SK-N-SH (cell line): ENCODE measurements around the gene SAMD14. TPM values are rescaled to one million over a fixed set of nuclear protein-coding genes. Genes with fewer than 3 reads are reported as not detected.

Experiments
- CTCF ChIA-PET: fragments of 300-600, 350-600 bp; formaldehyde crosslinking; extraction: SDS; loops from one replicate; lab custom pipeline; 2021; lab: Yijun Ruan, JAX
- POLR2A ChIA-PET: fragments of 350-600 bp; sonication (Branson Sonifier 250); formaldehyde crosslinking; extraction: SDS; loops from one replicate; lab custom pipeline; 2020; ENCODE audit warnings: antibody characterized with exemption, inconsistent platforms; lab: Yijun Ruan, JAX
- DNase-seq: peaks from one replicate; pipeline ENCODE4 v3.0.0; 2012
- H2AFZ ChIP-seq: fragments of 200-600 bp; sonication (generic); 2 replicates; pipeline ENCODE4 v1.8.1; 2016; ENCODE audit warnings: antibody characterized with exemption, mild to moderate bottlenecking, low read depth
- H3F3A ChIP-seq: fragments of 200-600 bp; sonication (generic); replicated peaks from 2 replicates; pipeline ENCODE3; 2016; ENCODE audit warnings: antibody characterized with exemption, mild to moderate bottlenecking; ENCODE audit not compliant: insufficient read depth
- H3K27ac ChIP-seq, 2 experiments: fragments of 200-500 bp in 1 of 2; fragments of 200-600 bp in 1 of 2; sonication (Bioruptor generic) in 1 of 2; sonication (generic), shearing (Covaris generic) in 1 of 2; 2 replicates each; pipeline versions ENCODE4 v1.5.1 to v1.6.1; 2014 to 2016; ENCODE audit warnings: low read depth in 2 of 2, inconsistent platforms in 1 of 2, low read length in 1 of 2, mild to moderate bottlenecking in 1 of 2, mixed read lengths in 1 of 2
- H3K27me3 ChIP-seq: fragments of 200-600 bp; sonication (generic), shearing (Covaris generic); 2 replicates; pipeline ENCODE4 v1.6.1; 2016; ENCODE audit warnings: mixed run types; ENCODE audit not compliant: insufficient read depth
- H3K36me3 ChIP-seq, 2 experiments: fragments of 200-500 bp in 1 of 2; fragments of 200-600 bp in 1 of 2; sonication (Bioruptor generic) in 1 of 2; sonication (generic) in 1 of 2; replicated peaks in 1 of 2; 2 replicates each; pipeline versions ENCODE3 to v1.5.1; 2014 to 2016; ENCODE audit warnings: low read length in 1 of 2, mild to moderate bottlenecking in 1 of 2; ENCODE audit not compliant: insufficient read depth in 2 of 2, control insufficient read depth in 1 of 2
- H3K4me1 ChIP-seq, 2 experiments: fragments of 200-500 bp in 1 of 2; fragments of 200-600 bp in 1 of 2; sonication (Bioruptor generic) in 1 of 2; sonication (generic), shearing (Covaris generic) in 1 of 2; 2 replicates each; pipeline versions ENCODE4 v1.5.1 to v1.6.1; 2014 to 2016; ENCODE audit warnings: low read depth in 1 of 2, low read length in 1 of 2, mixed run types in 1 of 2; ENCODE audit not compliant: insufficient read depth in 2 of 2, control insufficient read depth in 1 of 2
- H3K4me2 ChIP-seq: fragments of 200-600 bp; sonication (generic), shearing (Covaris generic); 2 replicates; pipeline ENCODE4 v1.6.1; 2017; ENCODE audit warnings: mixed run types
- H3K4me3 ChIP-seq, 2 experiments: fragments of 200-500 bp in 1 of 2; fragments of 200-600 bp in 1 of 2; sonication (Bioruptor generic) in 1 of 2; sonication (generic), shearing (Covaris generic) in 1 of 2; 2 replicates each; pipeline versions ENCODE4 v1.5.1 to v1.8.1; 2014 to 2016; ENCODE audit warnings: low read depth in 2 of 2, inconsistent platforms in 1 of 2, low read length in 1 of 2, mild to moderate bottlenecking in 1 of 2, mixed read lengths in 1 of 2, moderate library complexity in 1 of 2
- H3K79me2 ChIP-seq: fragments of 200-600 bp; sonication (generic); 2 replicates; pipeline ENCODE4 v1.8.1; 2017; ENCODE audit warnings: mild to moderate bottlenecking; ENCODE audit not compliant: insufficient read depth
- H3K9ac ChIP-seq: fragments of 200-600 bp; sonication (generic); 2 replicates; pipeline ENCODE4 v1.6.1; 2017; ENCODE audit warnings: mixed run types
- H3K9me2 ChIP-seq: fragments of 200-600 bp; sonication (generic); 2 replicates; pipeline ENCODE4 v1.6.1; 2017; ENCODE audit warnings: mixed run types
- H3K9me3 ChIP-seq: fragments of 200-600 bp; sonication (generic); 2 replicates; pipeline ENCODE4 v1.6.1; 2017; ENCODE audit warnings: mixed run types, mild to moderate bottlenecking, moderate library complexity
- H4K20me1 ChIP-seq: fragments of 200-600 bp; sonication (generic); 2 replicates; pipeline ENCODE4 v1.6.1; 2017; ENCODE audit warnings: mild to moderate bottlenecking, mixed run types; ENCODE audit not compliant: insufficient read depth
- CTCF ChIP-seq: fragments of 200-600 bp; sonication (generic); IDR thresholded peaks from 2 replicates; pipeline ENCODE4 v1.6.1; 2017; ENCODE audit warnings: antibody characterized with exemption, mild to moderate bottlenecking, moderate library complexity
- EP300 ChIP-seq, 2 experiments: IDR thresholded peaks; 2 replicates each; pipeline versions ENCODE4 v1.4.0 to v1.6.1; 2012; ENCODE audit warnings: borderline replicate concordance in 1 of 2, low read depth in 1 of 2, low read length in 1 of 2
- EZH2phosphoT487 ChIP-seq: fragments of 200-600 bp; sonication (generic); IDR thresholded peaks from 2 replicates; pipeline ENCODE4 v1.6.1; 2017; ENCODE audit warnings: low read depth, mixed run types, mild to moderate bottlenecking, antibody characterized with exemption, moderate library complexity, borderline replicate concordance
- GABPA ChIP-seq: IDR thresholded peaks from 2 replicates; pipeline ENCODE4 v1.4.0; 2012; ENCODE audit warnings: low read depth, mild to moderate bottlenecking
- IRF3 ChIP-seq: fragments of 150-350 bp; IDR thresholded peaks from 2 replicates; pipeline ENCODE4 v1.6.1; 2016; ENCODE audit warnings: mild to moderate bottlenecking, low read depth, low read length
- JUND ChIP-seq: IDR thresholded peaks from 2 replicates; pipeline ENCODE4 v1.4.0; 2012
- MXI1 ChIP-seq: IDR thresholded peaks from 2 replicates; pipeline ENCODE4 v1.6.1; 2012; ENCODE audit warnings: mild to moderate bottlenecking, low read depth, low read length, improper control_type of control experiment
- POLR2AphosphoS5 ChIP-seq: IDR thresholded peaks from 2 replicates; pipeline ENCODE4 v1.6.1; 2012; ENCODE audit warnings: low read depth, low read length
- RAD21 ChIP-seq: IDR thresholded peaks from 2 replicates; pipeline ENCODE4 v1.6.1; 2012; ENCODE audit warnings: mild to moderate bottlenecking, low read length
- RCOR1 ChIP-seq: fragments of 150-350 bp; IDR thresholded peaks from 2 replicates; pipeline ENCODE4 v1.6.1; 2017; ENCODE audit warnings: antibody characterized with exemption, low read length
- RFX5 ChIP-seq: IDR thresholded peaks from 2 replicates; pipeline ENCODE4 v1.6.1; 2012; ENCODE audit warnings: mild to moderate bottlenecking, improper control_type of control experiment, low read length
- SMC3 ChIP-seq: IDR thresholded peaks from 2 replicates; pipeline ENCODE4 v1.6.1; 2012; ENCODE audit warnings: low read depth, low read length, improper control_type of control experiment
- TEAD4 ChIP-seq: IDR thresholded peaks from 2 replicates; pipeline ENCODE4 v1.4.0; 2012; ENCODE audit warnings: mild to moderate bottlenecking, borderline replicate concordance; ENCODE audit not compliant: insufficient read depth
- USF1 ChIP-seq: IDR thresholded peaks from 2 replicates; pipeline ENCODE4 v1.4.0; 2012; ENCODE audit warnings: low read depth, borderline replicate concordance
- YY1 ChIP-seq: IDR thresholded peaks from 2 replicates; pipeline ENCODE4 v1.4.0; 2012; ENCODE audit warnings: low read depth, mild to moderate bottlenecking
- WGBS: methylation state at CpG from one replicate; pipeline ENCODE4 v1.1.6; 2017; ENCODE audit warnings: low lambda C conversion rate; 5-methylcytosine and 5-hydroxymethylcytosine counted together
- polyA plus RNA-seq, 3 experiments: library from polyadenylated mRNA; depleted of rRNA; stranded (reverse); fragments of >200 nt; gene quantifications; 2 replicates each; pipeline ENCODE4 v1.2.3, GENCODE V29; 2012
- TF ChIP-seq, protein P1 (sequence below): IDR thresholded peaks from 2 replicates; pipeline ENCODE4 v1.6.1; 2012; ENCODE audit warnings: mild to moderate bottlenecking, low read depth, low read length, moderate library complexity

Gene SAMD14
- polyA plus RNA-seq, 1 of the 3 experiments (the other 2 are of a cell fraction), result 3.4 TPM

DNA sequence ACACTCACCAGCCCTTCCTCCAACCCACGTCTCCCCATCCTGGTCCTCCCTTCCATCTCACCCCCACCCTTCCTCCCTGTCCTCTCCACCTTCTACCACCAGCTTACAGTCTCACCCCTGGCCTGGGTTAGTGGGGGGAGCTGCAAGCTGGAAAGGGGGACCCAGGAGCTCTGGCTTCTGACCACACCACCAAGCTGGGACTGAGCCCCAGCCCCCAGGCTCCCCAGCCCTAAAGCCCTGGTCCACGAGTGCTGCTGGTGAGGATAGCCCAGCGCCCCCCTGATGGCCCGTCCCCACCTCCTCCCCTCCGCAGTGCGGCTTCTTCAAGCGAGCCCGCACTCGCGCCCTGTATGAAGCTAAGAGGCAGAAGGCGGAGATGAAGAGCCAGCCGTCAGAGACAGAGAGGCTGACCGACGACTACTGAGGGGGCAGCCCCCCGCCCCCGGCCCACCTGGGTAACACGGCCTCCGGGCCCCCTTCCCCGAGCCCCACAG lies 42.0 kb downstream of the SAMD14 start:
- ChIA-PET POLR2A (no interaction called here), CTCF (interaction anchor here (0.6 to 3.7 kb wide), 75 partner anchors 8 to 531 kb away, joined by 3 to 353 read pairs (median 5); partner anchors contain the start of genes COL1A1, DLX3, ITGA3 and SAMD14)
- Histone ChIP-seq H3K4me1 (no peaks in the 10 kb centered on the region), H3K27me3 (no peaks in the 10 kb centered on the region), H3K36me3 (peaks cover 47 to 75% of the 10 kb centered on the region in 2 experiments), H3K9me2 (no peaks in the 10 kb centered on the region), H3K9ac (no peak overlapping the region), H3F3A (peaks cover 94% of the 10 kb centered on the region), H3K4me3 (no peak overlapping the region), H2AFZ (no peak overlapping the region), H3K27ac (peak overlapping the region in 1 of 2 experiments; percentile 32; a peak in 1 of 4 replicates), H3K4me2 (no peak overlapping the region), H3K9me3 (no peaks in the 10 kb centered on the region), H3K79me2 (peaks cover 31% of the 10 kb centered on the region), H4K20me1 (peaks cover 82% of the 10 kb centered on the region)
- DNase-seq, result no peak
- no peak for TF ChIP-seq YY1
- TF ChIP-seq, protein P1, sequence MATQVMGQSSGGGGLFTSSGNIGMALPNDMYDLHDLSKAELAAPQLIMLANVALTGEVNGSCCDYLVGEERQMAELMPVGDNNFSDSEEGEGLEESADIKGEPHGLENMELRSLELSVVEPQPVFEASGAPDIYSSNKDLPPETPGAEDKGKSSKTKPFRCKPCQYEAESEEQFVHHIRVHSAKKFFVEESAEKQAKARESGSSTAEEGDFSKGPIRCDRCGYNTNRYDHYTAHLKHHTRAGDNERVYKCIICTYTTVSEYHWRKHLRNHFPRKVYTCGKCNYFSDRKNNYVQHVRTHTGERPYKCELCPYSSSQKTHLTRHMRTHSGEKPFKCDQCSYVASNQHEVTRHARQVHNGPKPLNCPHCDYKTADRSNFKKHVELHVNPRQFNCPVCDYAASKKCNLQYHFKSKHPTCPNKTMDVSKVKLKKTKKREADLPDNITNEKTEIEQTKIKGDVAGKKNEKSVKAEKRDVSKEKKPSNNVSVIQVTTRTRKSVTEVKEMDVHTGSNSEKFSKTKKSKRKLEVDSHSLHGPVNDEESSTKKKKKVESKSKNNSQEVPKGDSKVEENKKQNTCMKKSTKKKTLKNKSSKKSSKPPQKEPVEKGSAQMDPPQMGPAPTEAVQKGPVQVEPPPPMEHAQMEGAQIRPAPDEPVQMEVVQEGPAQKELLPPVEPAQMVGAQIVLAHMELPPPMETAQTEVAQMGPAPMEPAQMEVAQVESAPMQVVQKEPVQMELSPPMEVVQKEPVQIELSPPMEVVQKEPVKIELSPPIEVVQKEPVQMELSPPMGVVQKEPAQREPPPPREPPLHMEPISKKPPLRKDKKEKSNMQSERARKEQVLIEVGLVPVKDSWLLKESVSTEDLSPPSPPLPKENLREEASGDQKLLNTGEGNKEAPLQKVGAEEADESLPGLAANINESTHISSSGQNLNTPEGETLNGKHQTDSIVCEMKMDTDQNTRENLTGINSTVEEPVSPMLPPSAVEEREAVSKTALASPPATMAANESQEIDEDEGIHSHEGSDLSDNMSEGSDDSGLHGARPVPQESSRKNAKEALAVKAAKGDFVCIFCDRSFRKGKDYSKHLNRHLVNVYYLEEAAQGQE, result no peak
- no peak for TF ChIP-seq IRF3
- no peak; the same call in 1 of the 2 replicates for TF ChIP-seq POLR2AphosphoS5
- no peak for TF ChIP-seq TEAD4
- TF ChIP-seq USF1, result no peak
- TF ChIP-seq JUND, result no peak
- WGBS, result 91% methylated on average over 19 of the region's 19 CpGs

- WGBS, result 70% methylated on average over 7 of the region's 10 CpGs
- H2AFZ ChIP-seq, result no peak overlapping the region
- POLR2A ChIA-PET, result no interaction called here
- H3K36me3 ChIP-seq, result peaks cover 53 to 80% of the 10 kb centered on the region in 2 experiments
- no peaks in the 10 kb centered on the region for H3K4me1 ChIP-seq
- H3K4me2 ChIP-seq, result no peak overlapping the region
- peaks cover 31% of the 10 kb centered on the region for H3K79me2 ChIP-seq
- no peaks in the 10 kb centered on the region for H3K27me3 ChIP-seq
- peak; percentile 16; the same call in 1 of the 2 replicates for TF ChIP-seq POLR2AphosphoS5
- TF ChIP-seq EP300 (IDR thresholded peaks at IDR 0.05; ENCODE audit: borderline replicate concordance in 1 of 2, low read depth in 1 of 2, low read length in 1 of 2), result no peak
- no peak for TF ChIP-seq EZH2phosphoT487
- TF ChIP-seq RAD21, result peak; percentile 98
- no peak for TF ChIP-seq RFX5
- peak; percentile 42; the same call in 1 of the 2 replicates for TF ChIP-seq RCOR1
- peak; percentile 88 for TF ChIP-seq SMC3
- TF ChIP-seq MXI1, result no peak
- no peak for TF ChIP-seq GABPA
- TF ChIP-seq CTCF, result peak; percentile 99
- H4K20me1 ChIP-seq, result peaks cover 80% of the 10 kb centered on the region
- peak overlapping the region in 1 of 2 experiments; percentile 32; a peak in 1 of 4 replicates for H3K27ac ChIP-seq
- no peaks in the 10 kb centered on the region for H3K9me3 ChIP-seq
- H3K9me2 ChIP-seq, result no peaks in the 10 kb centered on the region
- peak; percentile 97 for DNase-seq
- no peak overlapping the region; a peak in 1 of 4 replicates for H3K4me3 ChIP-seq
- CTCF ChIA-PET, result interaction anchor here (0.6 to 3.7 kb wide), 80 partner anchors 9 to 530 kb away, joined by 3 to 353 read pairs (median 5); partner anchors contain the start of genes COL1A1, DLX3, ITGA3 and SAMD14
- H3K9ac ChIP-seq, result no peak overlapping the region
- H3F3A ChIP-seq, result peaks cover 94% of the 10 kb centered on the region
Measured at GRCh38 chr17:50087246-50087911, 42.6 kb downstream of the SAMD14 start.
